ENCODE measurements around the gene SMAD9. TPM values are rescaled to one million over a fixed set of nuclear protein-coding genes. Genes with fewer than 3 reads are reported as not detected.

The SMAD9 gene
- total RNA-seq, 1 donor from 2014 or later = 4.2 TPM

GRCh38 chr13:36807616-36808015 is 112.4 kb downstream of the SMAD9 start:
- H3K27me3 ChIP-seq (ENCODE audit: low read depth) = peaks cover 6% of the 10 kb centered on the region
- DNase-seq = no peak
- no peaks in the 10 kb centered on the region for H3K36me3 ChIP-seq
- no peak overlapping the region for H3K4me3 ChIP-seq
- H3K9me3 ChIP-seq (replicated peaks) = no peaks in the 10 kb centered on the region
- no peak for TF ChIP-seq CTCF (IDR thresholded peaks at IDR 0.05; ENCODE audit: borderline replicate concordance)
- intact Hi-C loops (cut with micrococcal nuclease) = no loop called here
- H3K4me1 ChIP-seq = no peaks in the 10 kb centered on the region
- no peak overlapping the region for H3K27ac ChIP-seq (replicated peaks)

- H3K9me3 ChIP-seq (replicated peaks) = no peaks in the 10 kb centered on the region
- no peak overlapping the region for H3K27ac ChIP-seq (replicated peaks)
- DNase-seq = no peak
- TF ChIP-seq CTCF (IDR thresholded peaks at IDR 0.05; ENCODE audit: borderline replicate concordance) = no peak
- no peak overlapping the region for H3K4me3 ChIP-seq
- intact Hi-C loops (cut with micrococcal nuclease) = no loop called here
- H3K36me3 ChIP-seq = no peaks in the 10 kb centered on the region
- no peaks in the 10 kb centered on the region for H3K4me1 ChIP-seq
- peaks cover 6% of the 10 kb centered on the region for H3K27me3 ChIP-seq (ENCODE audit: low read depth)
These were observed 113.9 kb downstream of the SMAD9 start for GRCh38 chr13:36806102-36806501.

GRCh38 chr13:36804588-36804987 is 115.5 kb downstream of the SMAD9 start:
- H3K27ac ChIP-seq (replicated peaks) = no peak overlapping the region
- no peak overlapping the region for H3K4me3 ChIP-seq
- no peaks in the 10 kb centered on the region for H3K4me1 ChIP-seq
- no peak for TF ChIP-seq CTCF (IDR thresholded peaks at IDR 0.05; ENCODE audit: borderline replicate concordance)
- no peaks in the 10 kb centered on the region for H3K9me3 ChIP-seq (replicated peaks)
- H3K36me3 ChIP-seq = no peaks in the 10 kb centered on the region
- intact Hi-C loops (cut with micrococcal nuclease) = no loop called here
- no peak for DNase-seq
- peaks cover 6% of the 10 kb centered on the region for H3K27me3 ChIP-seq (ENCODE audit: low read depth)

DNA sequence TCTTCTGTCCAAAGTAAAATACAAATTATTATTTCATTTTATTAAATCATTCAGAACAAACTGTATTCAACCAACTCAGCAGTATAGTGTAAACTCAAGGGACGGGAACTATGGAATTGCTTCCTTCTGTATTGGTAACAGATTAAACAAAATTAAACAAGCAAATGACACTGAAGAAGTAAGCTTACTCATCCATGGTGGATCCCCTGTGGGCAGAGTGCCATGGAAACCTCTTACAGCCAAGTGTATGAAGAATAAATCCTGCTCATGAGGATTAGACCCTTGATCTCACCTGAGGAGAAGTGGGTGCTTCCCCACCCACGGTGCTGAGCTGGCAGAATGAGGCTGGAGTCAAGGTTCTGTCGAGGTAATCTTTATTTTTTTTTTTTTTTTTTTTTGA is 119.0 kb downstream of the SMAD9 start:
- H3K4me1 ChIP-seq = no peaks in the 10 kb centered on the region
- intact Hi-C loops (cut with micrococcal nuclease) = no loop called here
- no peak overlapping the region for H3K27ac ChIP-seq (replicated peaks)
- no peak for DNase-seq
- no peak for TF ChIP-seq CTCF (IDR thresholded peaks at IDR 0.05; ENCODE audit: borderline replicate concordance)
- no peaks in the 10 kb centered on the region for H3K9me3 ChIP-seq (replicated peaks)
- H3K36me3 ChIP-seq = no peaks in the 10 kb centered on the region
- H3K27me3 ChIP-seq (ENCODE audit: low read depth) = peaks cover 6% of the 10 kb centered on the region
- no peak overlapping the region for H3K4me3 ChIP-seq

DNA sequence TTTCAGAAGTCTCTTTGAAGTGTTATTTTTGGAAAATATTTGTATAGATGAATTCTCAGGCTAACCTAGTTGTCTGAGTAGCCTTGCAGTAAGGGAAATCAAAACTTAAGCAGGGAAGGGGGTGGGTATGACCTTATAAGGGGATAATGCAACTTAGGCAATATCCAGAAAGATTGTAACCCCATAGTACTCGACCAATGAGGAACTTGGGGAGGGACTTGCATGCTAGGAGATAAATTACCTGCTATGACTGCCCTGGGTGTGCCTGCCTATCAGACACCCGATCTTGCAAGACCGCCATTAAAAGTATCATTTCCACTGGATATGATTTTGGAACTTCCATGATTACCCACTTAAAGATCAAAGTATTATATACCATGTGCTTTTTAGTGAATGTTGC is 124.0 kb downstream of the SMAD9 start:
- Histone ChIP-seq H3K4me3 (no peak overlapping the region), H3K36me3 (no peaks in the 10 kb centered on the region), H3K9me3 (replicated peaks) (no peaks in the 10 kb centered on the region), H3K27ac (replicated peaks) (no peak overlapping the region), H3K27me3 (ENCODE audit: low read depth) (no peaks in the 10 kb centered on the region), H3K4me1 (no peaks in the 10 kb centered on the region)
- TF ChIP-seq CTCF (IDR thresholded peaks at IDR 0.05; ENCODE audit: borderline replicate concordance) = no peak
- intact Hi-C loops (cut with micrococcal nuclease) = no loop called here
- DNase-seq = no peak

DNA sequence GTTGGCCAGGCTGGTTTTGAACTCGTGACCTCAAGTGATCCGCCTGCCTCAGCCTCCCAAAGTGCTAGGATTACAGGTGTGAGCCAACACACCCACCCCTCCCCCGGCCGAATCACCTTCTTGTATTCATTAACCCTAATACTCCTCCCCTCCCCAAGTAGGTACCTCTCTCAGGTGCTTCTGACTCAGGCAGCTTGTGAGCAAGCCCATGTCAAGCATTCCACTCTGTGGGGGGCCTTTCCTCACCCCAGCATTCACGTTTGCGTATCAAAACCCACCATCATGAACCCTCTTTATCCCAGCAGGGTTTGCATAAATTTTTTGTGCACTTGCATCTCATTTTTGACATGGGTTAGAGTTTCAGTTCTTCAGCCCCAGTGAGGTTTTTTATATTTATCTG is 124.6 kb downstream of the SMAD9 start:
- DNase-seq = no peak
- intact Hi-C loops (cut with micrococcal nuclease) = no loop called here
- Histone ChIP-seq H3K27ac (replicated peaks) (no peak overlapping the region), H3K27me3 (ENCODE audit: low read depth) (no peaks in the 10 kb centered on the region), H3K4me1 (no peaks in the 10 kb centered on the region), H3K4me3 (no peak overlapping the region), H3K9me3 (replicated peaks) (no peaks in the 10 kb centered on the region), H3K36me3 (no peaks in the 10 kb centered on the region)
- no peak for TF ChIP-seq CTCF (IDR thresholded peaks at IDR 0.05; ENCODE audit: borderline replicate concordance)

Measured in left ventricle myocardium inferior (tissue), 1 donor.